MM.1S (cell line): ENCODE measurements around the gene TAGLN2.

Source experiments
- DNase-seq: peaks from one replicate; pipeline ENCODE4 v3.0.0-alpha.2; 2015
- H2AFZ ChIP-seq: fragments of 300-600 bp; sonication (generic); 2 replicates; pipeline ENCODE4 v1.6.0; 2016; ENCODE audit warnings: antibody characterized with exemption, low read length
- H3F3A ChIP-seq: fragments of 300-600 bp; sonication (generic); 2 replicates; pipeline ENCODE4 v1.6.1; 2016; ENCODE audit warnings: mild to moderate bottlenecking, antibody characterized with exemption, low read length, moderate library complexity, mixed read lengths; ENCODE audit not compliant: insufficient read depth
- H3K27ac ChIP-seq: fragments of 300-600 bp; sonication (generic); 2 replicates; pipeline ENCODE4 v1.5.1; 2016; ENCODE audit warnings: mild to moderate bottlenecking, low read length
- H3K27me3 ChIP-seq: fragments of 300-600 bp; sonication (generic); replicated peaks from 2 replicates; pipeline ENCODE4 v1.6.0; 2016; ENCODE audit warnings: low read length; ENCODE audit not compliant: insufficient read depth
- H3K36me3 ChIP-seq: fragments of 300-600 bp; sonication (generic); replicated peaks from 2 replicates; pipeline ENCODE4 v1.6.1; 2016; ENCODE audit warnings: mild to moderate bottlenecking, low read length, mixed read lengths; ENCODE audit not compliant: insufficient read depth
- H3K4me1 ChIP-seq: fragments of 300-600 bp; sonication (generic); 2 replicates; pipeline ENCODE4 v1.6.1; 2016; ENCODE audit warnings: low read length, mixed read lengths
- H3K4me2 ChIP-seq: fragments of 300-600 bp; sonication (generic); 2 replicates; pipeline ENCODE4 v1.6.0; 2016; ENCODE audit warnings: low read depth, low read length
- H3K4me3 ChIP-seq: fragments of 300-600 bp; sonication (generic); 2 replicates; pipeline ENCODE4 v1.5.1; 2016; ENCODE audit warnings: low read length, mixed read lengths
- H3K79me2 ChIP-seq: fragments of 300-600 bp; sonication (generic); 2 replicates; pipeline ENCODE4 v1.6.1; 2016; ENCODE audit warnings: mixed run types, low read length, mixed read lengths
- H3K9ac ChIP-seq: fragments of 300-600 bp; sonication (generic); 2 replicates; pipeline ENCODE4 v1.6.1; 2016; ENCODE audit warnings: low read length, mixed read lengths
- H3K9me2 ChIP-seq: fragments of 300-600 bp; sonication (generic); replicated peaks from 2 replicates; pipeline ENCODE4 v1.6.1; 2016; ENCODE audit warnings: mild to moderate bottlenecking, low read length, mixed read lengths; ENCODE audit not compliant: insufficient read depth
- H3K9me3 ChIP-seq: fragments of 300-600 bp; sonication (generic); replicated peaks from 2 replicates; pipeline ENCODE4 v1.6.1; 2016; ENCODE audit warnings: mild to moderate bottlenecking, low read length, mixed read lengths; ENCODE audit not compliant: insufficient read depth
- H4K20me1 ChIP-seq: fragments of 300-600 bp; sonication (generic); 2 replicates; pipeline ENCODE4 v1.6.1; 2016; ENCODE audit warnings: mild to moderate bottlenecking, low read length, moderate library complexity, mixed read lengths; ENCODE audit not compliant: insufficient read depth
- CTCF ChIP-seq: fragments of 300-600 bp; sonication (generic); IDR thresholded peaks from 2 replicates; pipeline ENCODE4 v1.5.1; 2016; ENCODE audit warnings: antibody characterized with exemption, low read length, mixed read lengths
- EZH2 ChIP-seq: fragments of 300-600 bp; sonication (generic); optimal IDR thresholded peaks from 2 replicates; pipeline ENCODE3; 2017; ENCODE audit warnings: low read depth, mild to moderate bottlenecking, antibody characterized with exemption, low read length, mixed read lengths
- EZH2phosphoT487 ChIP-seq: fragments of 300-600 bp; sonication (generic); IDR thresholded peaks from 2 replicates; pipeline ENCODE4 v1.6.1; 2018; ENCODE audit warnings: antibody characterized with exemption, low read length

TAGLN2 gene

GRCh38 chr1:159925719-159926078, 392 bp upstream of the TAGLN2 start:
- peaks cover 8% of the 10 kb centered on the region for H3F3A ChIP-seq
- H3K9me3 ChIP-seq, result no peaks in the 10 kb centered on the region
- H3K27me3 ChIP-seq, result no peaks in the 10 kb centered on the region
- peak overlapping the region; percentile 93 for H3K9ac ChIP-seq
- TF ChIP-seq EZH2phosphoT487 (no peak), EZH2 (no peak), CTCF (no peak)
- peak overlapping the region; percentile 71 for H2AFZ ChIP-seq
- peak overlapping the region; percentile 86 for H3K4me3 ChIP-seq
- H3K9me2 ChIP-seq, result no peaks in the 10 kb centered on the region
- H3K4me1 ChIP-seq, result peaks cover 30% of the 10 kb centered on the region
- H3K79me2 ChIP-seq, result peaks cover 46% of the 10 kb centered on the region
- DNase-seq, result no peak
- peak overlapping the region; percentile 85 for H3K4me2 ChIP-seq
- H4K20me1 ChIP-seq, result no peaks in the 10 kb centered on the region
- peak overlapping the region; percentile 55; the same call in 1 of the 2 replicates for H3K27ac ChIP-seq
- no peaks in the 10 kb centered on the region for H3K36me3 ChIP-seq

GRCh38 chr1:159924025-159924790, 1.1 kb downstream of the TAGLN2 start:
- peak; percentile 38 for DNase-seq
- no peaks in the 10 kb centered on the region for H3K9me3 ChIP-seq
- H3F3A ChIP-seq, result peaks cover 8% of the 10 kb centered on the region
- H3K27ac ChIP-seq, result peak overlapping the region; percentile 55
- no peak for TF ChIP-seq EZH2phosphoT487
- TF ChIP-seq CTCF, result peak; percentile 11; the same call in 1 of the 2 replicates
- no peak for TF ChIP-seq EZH2
- no peaks in the 10 kb centered on the region for H3K9me2 ChIP-seq
- H3K79me2 ChIP-seq, result peaks cover 60% of the 10 kb centered on the region
- H2AFZ ChIP-seq, result peak overlapping the region; percentile 24
- peak overlapping the region; percentile 85 for H3K4me2 ChIP-seq
- H3K4me1 ChIP-seq, result peaks cover 31% of the 10 kb centered on the region
- H3K4me3 ChIP-seq, result peak overlapping the region; percentile 86
- no peaks in the 10 kb centered on the region for H3K27me3 ChIP-seq
- peaks cover 4% of the 10 kb centered on the region; the same call in 1 of the 2 replicates for H3K36me3 ChIP-seq
- no peaks in the 10 kb centered on the region for H4K20me1 ChIP-seq
- peak overlapping the region; percentile 93 for H3K9ac ChIP-seq

- peak overlapping the region; percentile 86 for H3K4me3 ChIP-seq
- DNase-seq, result peak; percentile 37
- H2AFZ ChIP-seq, result no peak overlapping the region
- H3K27me3 ChIP-seq, result no peaks in the 10 kb centered on the region
- peak overlapping the region; percentile 93 for H3K9ac ChIP-seq
- peaks cover 34% of the 10 kb centered on the region for H3K4me1 ChIP-seq
- no peaks in the 10 kb centered on the region for H4K20me1 ChIP-seq
- H3K36me3 ChIP-seq, result peaks cover 10% of the 10 kb centered on the region
- peaks cover 8% of the 10 kb centered on the region for H3F3A ChIP-seq
- H3K9me3 ChIP-seq, result no peaks in the 10 kb centered on the region
- H3K79me2 ChIP-seq, result peaks cover 60% of the 10 kb centered on the region
- H3K27ac ChIP-seq, result peak overlapping the region; percentile 55
- peak overlapping the region; percentile 85 for H3K4me2 ChIP-seq
- H3K9me2 ChIP-seq, result no peaks in the 10 kb centered on the region
- TF ChIP-seq EZH2phosphoT487 (no peak), CTCF (no peak), EZH2 (no peak)
Measured at GRCh38 chr1:159923203-159924024, 1.9 kb downstream of the TAGLN2 start.
